Measurements from ENCODE around the gene SEPTIN11.
A peak's percentile ranks its signal among the peaks of the same experiment; 100 is the strongest.

Gene SEPTIN11

GRCh38 chr4:76987685-76988084 is 38.1 kb downstream of the SEPTIN11 start:
- H3K27me3 ChIP-seq, result no peaks in the 10 kb centered on the region
- H3K4me1 ChIP-seq, result peaks cover 0 to 52% (median 15%) of the 10 kb centered on the region in 4 donors
- H3K36me3 ChIP-seq, result no peaks in the 10 kb centered on the region
- no peaks in the 10 kb centered on the region for H3K9me3 ChIP-seq
- intact Hi-C loops (cut with DNase I; ENCODE audit: low total_unique reads), result no loop called here
- H3K27ac ChIP-seq, result peak overlapping the region in 1 of 2 donors; percentile 27
- no peak overlapping the region for H3K4me3 ChIP-seq
- DNase-seq, result no peak
- TF ChIP-seq CTCF (IDR thresholded peaks at IDR 0.05), result no peak

DNA sequence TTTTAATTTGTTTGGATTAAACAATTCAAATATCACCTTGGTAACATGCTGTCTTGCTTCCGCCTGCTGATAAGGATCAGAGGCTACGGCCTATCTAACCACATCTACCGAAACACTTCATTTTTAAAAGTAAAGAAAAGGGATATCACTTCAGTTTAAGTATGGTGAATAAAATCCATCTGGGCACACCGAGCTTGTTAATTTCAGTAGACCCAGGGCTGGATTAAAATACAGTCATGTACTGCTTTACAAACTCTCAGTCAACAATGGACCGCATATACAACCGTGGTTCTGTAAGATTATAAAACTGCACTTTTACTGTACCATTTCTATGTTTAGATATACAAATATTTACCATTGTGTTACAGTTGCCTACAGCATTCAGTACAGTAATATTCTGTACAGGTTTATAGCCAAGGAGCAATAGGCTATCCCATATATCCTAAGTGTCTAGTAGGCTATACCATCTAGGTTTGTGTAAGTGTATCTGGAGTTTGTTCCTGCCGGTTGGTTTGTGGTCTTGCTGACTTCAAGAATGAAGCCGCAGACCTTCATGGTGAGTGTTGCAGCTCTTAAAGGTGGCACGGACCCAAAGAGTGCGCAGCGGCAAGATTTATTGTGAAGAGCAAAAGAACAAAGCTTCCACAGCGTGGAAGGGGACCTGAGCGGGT is 40.0 kb downstream of the SEPTIN11 start:
- no peak for TF ChIP-seq CTCF (IDR thresholded peaks at IDR 0.05)
- H3K27ac ChIP-seq, result no peak overlapping the region

GRCh38 chr4:76990288-76991080 is 40.9 kb downstream of the SEPTIN11 start:
- Histone ChIP-seq H3K4me3 (no peak overlapping the region), H3K9me3 (no peaks in the 10 kb centered on the region), H3K27ac (no peak overlapping the region), H3K4me1 (peaks cover 0 to 26% (median 3%) of the 10 kb centered on the region in 4 donors), H3K27me3 (no peaks in the 10 kb centered on the region), H3K36me3 (no peaks in the 10 kb centered on the region)
- DNase-seq, result no peak
- intact Hi-C loops (cut with DNase I; ENCODE audit: low total_unique reads), result no loop called here
- TF ChIP-seq CTCF (IDR thresholded peaks at IDR 0.05), result no peak

More for the DNA sequence above, 40.0 kb downstream of the SEPTIN11 start:
- Histone ChIP-seq H3K27me3 (no peaks in the 10 kb centered on the region), H3K36me3 (no peaks in the 10 kb centered on the region), H3K4me1 (peaks cover 0 to 35% (median 10%) of the 10 kb centered on the region in 4 donors), H3K4me3 (no peak overlapping the region), H3K9me3 (no peaks in the 10 kb centered on the region)
- no peak for DNase-seq
- intact Hi-C loops (cut with DNase I; ENCODE audit: low total_unique reads), result no loop called here

DNA sequence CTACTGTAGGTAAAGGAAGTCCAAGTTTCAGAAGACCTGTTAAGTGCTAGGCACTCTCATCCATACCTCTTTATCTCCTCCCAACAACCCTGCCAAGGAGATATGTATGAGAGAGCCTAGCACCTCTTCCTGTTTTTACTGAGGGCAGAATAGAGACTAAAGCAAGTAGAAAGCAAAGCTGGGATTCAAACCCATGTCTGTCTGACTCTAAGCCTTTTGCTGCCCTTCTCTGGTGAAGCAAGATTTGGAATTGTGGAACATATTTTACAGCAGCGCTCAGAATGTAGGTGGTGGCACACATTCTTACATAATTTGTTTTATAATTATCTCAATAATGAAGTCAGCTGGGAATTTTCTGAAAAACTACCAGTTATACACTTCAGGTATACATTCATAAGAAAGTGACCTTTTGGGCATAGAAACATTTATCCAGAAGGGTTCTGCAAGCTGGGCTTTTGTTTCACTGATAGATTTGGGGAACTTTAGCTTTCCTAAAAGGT is 41.7 kb downstream of the SEPTIN11 start:
- no peaks in the 10 kb centered on the region for H3K9me3 ChIP-seq
- H3K36me3 ChIP-seq, result no peaks in the 10 kb centered on the region
- no peak overlapping the region for H3K27ac ChIP-seq
- DNase-seq, result no peak
- no peak overlapping the region for H3K4me3 ChIP-seq
- H3K27me3 ChIP-seq, result no peaks in the 10 kb centered on the region
- TF ChIP-seq CTCF (IDR thresholded peaks at IDR 0.05), result no peak
- peaks cover 0 to 18% (median 0%) of the 10 kb centered on the region in 4 donors for H3K4me1 ChIP-seq
- intact Hi-C loops (cut with DNase I; ENCODE audit: low total_unique reads), result no loop called here

DNA sequence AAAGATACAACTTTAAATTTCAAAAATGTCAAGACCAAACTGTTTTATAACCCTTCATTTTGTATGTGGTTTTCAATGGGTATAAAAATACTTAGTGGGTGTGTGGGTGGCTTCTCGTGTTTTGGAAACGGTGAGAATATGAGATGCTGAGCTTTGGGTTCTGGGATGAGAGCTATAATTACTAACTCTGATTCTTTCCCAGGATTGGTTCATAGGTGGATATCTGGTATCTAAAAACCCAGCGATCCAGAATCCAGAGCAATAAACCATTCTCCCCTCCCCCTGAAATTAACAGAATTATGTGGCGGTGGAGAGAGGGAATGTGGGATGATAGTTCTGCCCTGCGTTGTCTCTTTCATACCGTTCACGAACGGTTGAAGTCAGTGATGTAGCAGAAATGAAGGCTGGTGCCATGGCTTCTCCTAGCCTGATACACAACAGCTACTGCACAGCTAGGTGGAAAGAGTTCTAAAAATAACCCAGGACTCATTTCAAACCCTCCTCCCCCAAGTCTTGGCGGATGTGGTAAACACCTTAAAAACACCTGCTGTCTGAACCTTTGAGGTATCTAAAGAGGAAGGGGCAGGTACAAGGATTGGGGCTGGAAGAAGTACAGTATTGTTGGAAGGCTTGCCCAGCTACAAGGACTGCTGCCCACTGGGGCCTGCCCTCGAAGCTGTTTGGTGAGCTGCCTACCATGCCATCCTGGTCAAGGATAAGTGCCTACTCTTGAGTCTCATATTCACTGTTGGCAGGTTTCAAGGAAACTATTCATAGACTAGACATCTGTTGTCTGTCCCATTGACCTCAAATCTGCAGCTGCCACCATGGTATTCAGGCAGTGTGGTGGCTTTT is 44.5 kb downstream of the SEPTIN11 start:
- Histone ChIP-seq H3K27me3 (no peaks in the 10 kb centered on the region), H3K27ac (no peak overlapping the region), H3K9me3 (no peaks in the 10 kb centered on the region), H3K4me1 (no peaks in the 10 kb centered on the region), H3K36me3 (peaks cover 14 to 25% (median 22%) of the 10 kb centered on the region in 3 donors), H3K4me3 (no peak overlapping the region)
- TF ChIP-seq CTCF (IDR thresholded peaks at IDR 0.05), result no peak
- intact Hi-C loops (cut with DNase I; ENCODE audit: low total_unique reads), result no loop called here
- no peak for DNase-seq
